Measurements from ENCODE around the gene CYP26C1. TPM values are rescaled to one million over a fixed set of nuclear protein-coding genes. Genes with fewer than 3 reads are reported as not detected.

CYP26C1 gene
- total RNA-seq, 1 donor from 2014 or later, result not detected

- no peak for ATAC-seq
- DNase-seq, result no peak
- intact Hi-C loops (cut with micrococcal nuclease), result no loop called here
Observed at GRCh38 chr10:93063144-93063976, 2.8 kb downstream of the CYP26C1 start.

GRCh38 chr10:93063977-93064660 lies 3.5 kb downstream of the CYP26C1 start:
- no peak for ATAC-seq
- intact Hi-C loops (cut with micrococcal nuclease), result no loop called here

GRCh38 chr10:93064874-93065660 lies 4.5 kb downstream of the CYP26C1 start:
- no peak for ATAC-seq
- intact Hi-C loops (cut with micrococcal nuclease), result no loop called here

More at GRCh38 chr10:93063977-93064660, 3.5 kb downstream of the CYP26C1 start:
- DNase-seq, result no peak

GRCh38 chr10:93065675-93066543 lies 5.3 kb downstream of the CYP26C1 start:
- intact Hi-C loops (cut with micrococcal nuclease), result no loop called here
- DNase-seq (no peak), ATAC-seq (no peak)

More at GRCh38 chr10:93064874-93065660, 4.5 kb downstream of the CYP26C1 start:
- DNase-seq, result no peak

- DNase-seq, result no peak
- ATAC-seq, result no peak
Observed at GRCh38 chr10:93066544-93066913, 5.9 kb downstream of the CYP26C1 start.

GRCh38 chr10:93067443-93068365 lies 7.1 kb downstream of the CYP26C1 start:
- ATAC-seq, result no peak
- no peak for DNase-seq
- intact Hi-C loops (cut with micrococcal nuclease), result no loop called here

More at GRCh38 chr10:93066544-93066913, 5.9 kb downstream of the CYP26C1 start:
- intact Hi-C loops (cut with micrococcal nuclease), result no loop called here

- ATAC-seq (no peak), DNase-seq (no peak)
- intact Hi-C loops (cut with micrococcal nuclease), result no loop called here
Observed at GRCh38 chr10:93068411-93069244, 8.0 kb downstream of the CYP26C1 start.

- intact Hi-C loops (cut with micrococcal nuclease), result no loop called here
- ATAC-seq, result no peak
- no peak for DNase-seq
Observed at GRCh38 chr10:93069245-93069561, 8.6 kb downstream of the CYP26C1 start.

GRCh38 chr10:93070378-93071176 lies 10.0 kb downstream of the CYP26C1 start:
- no peak for ATAC-seq
- DNase-seq, result no peak
- intact Hi-C loops (cut with micrococcal nuclease), result no loop called here

GRCh38 chr10:93071177-93071472 lies 10.5 kb downstream of the CYP26C1 start:
- no peak for DNase-seq
- ATAC-seq, result no peak
- intact Hi-C loops (cut with micrococcal nuclease), result no loop called here

- ATAC-seq (no peak), DNase-seq (no peak)
- intact Hi-C loops (cut with micrococcal nuclease), result no loop called here
Observed at GRCh38 chr10:93071674-93072224, 11.2 kb downstream of the CYP26C1 start.

- no peak for DNase-seq
- intact Hi-C loops (cut with micrococcal nuclease), result no loop called here
- no peak for ATAC-seq
Observed at GRCh38 chr10:93072225-93072712, 11.7 kb downstream of the CYP26C1 start.

GRCh38 chr10:93072713-93073538 lies 12.3 kb downstream of the CYP26C1 start:
- ATAC-seq, result no peak

GRCh38 chr10:93073539-93074146 lies 13.0 kb downstream of the CYP26C1 start, which contains the start of gene CYP26A1:
CYP26A1 (plus strand) TSS chr10:93073893; CDS start chr10:93073935, 42 bp downstream.
- DNase-seq (no peak), ATAC-seq (peak; percentile 32)
- intact Hi-C loops (cut with micrococcal nuclease), result no loop called here

More at GRCh38 chr10:93072713-93073538, 12.3 kb downstream of the CYP26C1 start:
- intact Hi-C loops (cut with micrococcal nuclease), result no loop called here
- DNase-seq, result no peak

GRCh38 chr10:93074147-93074596 lies 13.6 kb downstream of the CYP26C1 start:
- ATAC-seq, result no peak
- DNase-seq, result no peak
- intact Hi-C loops (cut with micrococcal nuclease), result no loop called here
